ENCODE measurements around the gene LDB2. TPM values are rescaled to one million over a fixed set of nuclear protein-coding genes. Genes with fewer than 3 reads are reported as not detected.

LDB2 gene
- total RNA-seq, 1 experiment from 2014 or later = not detected

DNA sequence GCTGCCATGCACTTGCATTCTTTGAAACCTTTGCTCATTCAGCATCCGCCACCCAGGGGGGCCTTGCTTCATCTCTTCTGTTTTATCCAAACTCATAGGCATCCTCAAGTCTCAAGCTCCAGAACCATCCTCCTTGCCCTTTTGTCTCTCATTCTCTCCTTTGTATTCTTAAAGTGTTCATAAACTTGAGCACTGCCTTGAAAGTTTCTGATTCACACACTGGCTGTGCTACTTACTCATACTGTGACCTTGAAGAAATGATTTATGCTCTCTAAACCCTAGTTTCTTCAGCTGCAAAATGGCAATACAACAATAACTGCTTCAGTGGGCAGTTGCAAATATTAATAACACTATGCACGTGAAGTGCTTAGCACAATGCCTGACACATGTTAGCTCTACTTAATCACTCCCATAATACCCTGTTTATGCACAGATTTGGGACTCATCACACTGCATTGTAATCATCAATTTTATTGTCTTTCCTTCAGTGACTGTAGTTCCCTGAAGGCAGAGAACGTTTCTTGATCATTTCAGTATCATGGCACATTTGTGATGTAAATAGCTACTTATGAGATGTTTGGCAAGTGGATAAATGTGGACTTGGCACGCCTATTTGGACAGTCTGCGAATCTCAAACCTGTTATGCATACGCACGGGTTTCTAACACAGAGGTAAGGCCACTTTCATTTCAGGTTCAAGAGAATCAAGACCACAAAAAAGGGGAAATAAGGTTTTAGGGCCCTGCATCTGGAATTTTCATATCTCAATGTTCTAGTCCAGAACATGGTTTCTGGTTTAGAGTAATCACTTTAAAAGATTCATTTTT, 291.0 kb downstream of the LDB2 start:
- POLR2A ChIA-PET (ENCODE audit: unreplicated experiment) = no interaction called here

DNA sequence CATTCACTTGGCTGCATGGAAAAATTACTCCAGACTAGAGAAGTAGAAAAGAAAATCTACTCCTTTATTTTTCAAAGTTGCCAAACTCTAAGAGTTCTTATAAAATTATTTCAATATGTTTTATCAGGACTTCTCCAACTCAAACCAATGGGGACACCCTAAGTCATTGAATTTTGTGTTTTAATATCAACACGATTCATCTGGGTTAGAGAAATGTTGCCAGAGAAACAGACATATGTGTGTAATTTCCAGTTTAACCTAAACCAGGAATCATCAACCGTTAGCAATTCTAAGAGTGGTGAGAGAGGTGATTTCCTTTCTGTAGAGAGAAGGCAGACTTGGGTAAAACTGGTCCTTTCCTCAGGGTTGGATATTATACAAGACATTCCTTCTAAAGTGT, 291.8 kb downstream of the LDB2 start:
- no TSS peak for BruUV-seq (replicated peaks)
- Histone ChIP-seq H3K27ac (ENCODE audit: low read length) (no peak overlapping the region), H3K9me2 (replicated peaks; ENCODE audit: low read length) (no peaks in the 10 kb centered on the region), H4K20me1 (ENCODE audit: low read length) (no peaks in the 10 kb centered on the region), H3K9ac (ENCODE audit: low read length) (no peak overlapping the region), H3K9me3 (ENCODE audit: low read length) (no peaks in the 10 kb centered on the region), H2AFZ (ENCODE audit: low read length) (no peak overlapping the region), H3K27me3 (ENCODE audit: low read length) (no peaks in the 10 kb centered on the region), H3K4me2 (ENCODE audit: low read length) (no peak overlapping the region), H3K79me2 (ENCODE audit: low read length) (no peaks in the 10 kb centered on the region), H3K36me3 (ENCODE audit: low read depth, low read length) (no peaks in the 10 kb centered on the region), H3F3A (ENCODE audit: low read length, unreplicated experiment) (no peaks in the 10 kb centered on the region), H3K4me1 (ENCODE audit: insufficient read depth, low read length) (no peaks in the 10 kb centered on the region), H3K4me3 (ENCODE audit: low read length) (no peak overlapping the region)
- ChIA-PET POLR2A (ENCODE audit: unreplicated experiment) (no interaction called here), CTCF (no interaction called here)
- TF ChIP-seq EZH2phosphoT487 (IDR thresholded peaks at IDR 0.05; ENCODE audit: borderline replicate concordance, low read length) (no peak), EZH2 (IDR thresholded peaks at IDR 0.05; ENCODE audit: low read length, unreplicated experiment) (no peak)
- TF ChIP-seq, protein P1, sequence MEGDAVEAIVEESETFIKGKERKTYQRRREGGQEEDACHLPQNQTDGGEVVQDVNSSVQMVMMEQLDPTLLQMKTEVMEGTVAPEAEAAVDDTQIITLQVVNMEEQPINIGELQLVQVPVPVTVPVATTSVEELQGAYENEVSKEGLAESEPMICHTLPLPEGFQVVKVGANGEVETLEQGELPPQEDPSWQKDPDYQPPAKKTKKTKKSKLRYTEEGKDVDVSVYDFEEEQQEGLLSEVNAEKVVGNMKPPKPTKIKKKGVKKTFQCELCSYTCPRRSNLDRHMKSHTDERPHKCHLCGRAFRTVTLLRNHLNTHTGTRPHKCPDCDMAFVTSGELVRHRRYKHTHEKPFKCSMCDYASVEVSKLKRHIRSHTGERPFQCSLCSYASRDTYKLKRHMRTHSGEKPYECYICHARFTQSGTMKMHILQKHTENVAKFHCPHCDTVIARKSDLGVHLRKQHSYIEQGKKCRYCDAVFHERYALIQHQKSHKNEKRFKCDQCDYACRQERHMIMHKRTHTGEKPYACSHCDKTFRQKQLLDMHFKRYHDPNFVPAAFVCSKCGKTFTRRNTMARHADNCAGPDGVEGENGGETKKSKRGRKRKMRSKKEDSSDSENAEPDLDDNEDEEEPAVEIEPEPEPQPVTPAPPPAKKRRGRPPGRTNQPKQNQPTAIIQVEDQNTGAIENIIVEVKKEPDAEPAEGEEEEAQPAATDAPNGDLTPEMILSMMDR (conservative IDR thresholded peaks at IDR 0.05; ENCODE audit: low read depth, low read length) = no peak
- ATAC-seq = no peak
- intact Hi-C loops (cut with micrococcal nuclease) = no loop called here
- no peak for DNase-seq

More for the DNA sequence above, 291.0 kb downstream of the LDB2 start:
- Histone ChIP-seq H2AFZ (ENCODE audit: low read length) (no peak overlapping the region), H3K9me3 (ENCODE audit: low read length) (no peaks in the 10 kb centered on the region), H3K27ac (ENCODE audit: low read length) (no peak overlapping the region), H3K4me3 (ENCODE audit: low read length) (no peak overlapping the region), H3K4me2 (ENCODE audit: low read length) (no peak overlapping the region), H3K27me3 (ENCODE audit: low read length) (no peaks in the 10 kb centered on the region), H3K9ac (ENCODE audit: low read length) (no peak overlapping the region), H3K79me2 (ENCODE audit: low read length) (no peaks in the 10 kb centered on the region), H3K4me1 (ENCODE audit: insufficient read depth, low read length) (no peaks in the 10 kb centered on the region), H3K9me2 (replicated peaks; ENCODE audit: low read length) (no peaks in the 10 kb centered on the region), H4K20me1 (ENCODE audit: low read length) (no peaks in the 10 kb centered on the region), H3F3A (ENCODE audit: low read length, unreplicated experiment) (no peaks in the 10 kb centered on the region), H3K36me3 (ENCODE audit: low read depth, low read length) (no peaks in the 10 kb centered on the region)
- intact Hi-C loops (cut with micrococcal nuclease) = no loop called here
- CTCF ChIA-PET = no interaction called here
- TF ChIP-seq EZH2phosphoT487 (IDR thresholded peaks at IDR 0.05; ENCODE audit: borderline replicate concordance, low read length) (no peak), EZH2 (IDR thresholded peaks at IDR 0.05; ENCODE audit: low read length, unreplicated experiment) (no peak)
- TF ChIP-seq, protein P1 (conservative IDR thresholded peaks at IDR 0.05; ENCODE audit: low read depth, low read length) = no peak
- BruUV-seq (replicated peaks) = no TSS peak
- DNase-seq (no peak), ATAC-seq (no peak)

DNA sequence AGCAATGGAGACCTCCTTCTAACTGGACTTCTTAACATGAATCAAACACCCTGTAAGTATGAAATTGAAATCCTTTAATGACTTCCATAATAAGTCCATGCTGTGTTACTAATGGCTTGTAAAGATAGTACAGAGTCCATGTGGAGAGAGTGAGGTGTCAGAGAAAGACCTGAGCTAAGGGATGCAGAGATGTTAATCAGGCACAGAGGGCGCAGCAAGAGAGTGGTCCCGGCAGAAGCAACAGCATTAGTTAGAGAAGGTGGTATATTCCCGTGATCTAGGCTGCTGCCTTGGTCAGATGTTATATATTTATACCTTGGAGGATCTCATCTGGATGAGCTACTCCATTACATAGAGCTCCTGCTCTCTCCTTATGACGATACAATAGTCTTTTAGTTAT, 295.3 kb downstream of the LDB2 start:
- no TSS peak for BruUV-seq (replicated peaks)
- CTCF ChIA-PET = no interaction called here
- no peaks in the 10 kb centered on the region for H3K27me3 ChIP-seq (ENCODE audit: low read length)

More for the DNA sequence above, 295.3 kb downstream of the LDB2 start:
- DNase-seq (no peak), ATAC-seq (no peak)
- Histone ChIP-seq H3K9ac (ENCODE audit: low read length) (no peak overlapping the region), H3K4me1 (ENCODE audit: insufficient read depth, low read length) (peaks cover 14% of the 10 kb centered on the region), H3K79me2 (ENCODE audit: low read length) (no peaks in the 10 kb centered on the region), H2AFZ (ENCODE audit: low read length) (no peak overlapping the region), H3K9me3 (ENCODE audit: low read length) (no peaks in the 10 kb centered on the region), H3K4me3 (ENCODE audit: low read length) (no peak overlapping the region), H3F3A (ENCODE audit: low read length, unreplicated experiment) (no peaks in the 10 kb centered on the region), H3K9me2 (replicated peaks; ENCODE audit: low read length) (no peaks in the 10 kb centered on the region), H3K4me2 (ENCODE audit: low read length) (no peak overlapping the region), H3K27ac (ENCODE audit: low read length) (no peak overlapping the region), H3K36me3 (ENCODE audit: low read depth, low read length) (no peaks in the 10 kb centered on the region), H4K20me1 (ENCODE audit: low read length) (no peaks in the 10 kb centered on the region)
- intact Hi-C loops (cut with micrococcal nuclease) = no loop called here
- POLR2A ChIA-PET (ENCODE audit: unreplicated experiment) = no interaction called here
- TF ChIP-seq EZH2 (IDR thresholded peaks at IDR 0.05; ENCODE audit: low read length, unreplicated experiment) (no peak), EZH2phosphoT487 (IDR thresholded peaks at IDR 0.05; ENCODE audit: borderline replicate concordance, low read length) (no peak)
- TF ChIP-seq, protein P1 (conservative IDR thresholded peaks at IDR 0.05; ENCODE audit: low read depth, low read length) = no peak

Data from PC-3 (cell line).